HepG2 (cell line): ENCODE measurements around the gene SPNS1. TPM values are rescaled to one million over a fixed set of nuclear protein-coding genes. Genes with fewer than 3 reads are reported as not detected.

Experiments
- ERF ChIP-seq: IDR thresholded peaks from 2 replicates; pipeline ENCODE4 v1.6.1; 2018; ENCODE audit warnings: missing biosample characterization, missing genetic modification reagents
- FOXP1 ChIP-seq, 2 experiments: fragments of 450-650 bp in 1 of 2; IDR thresholded peaks; 2 replicates each; pipeline ENCODE4 v1.6.1; 2017 to 2018; ENCODE audit warnings: antibody characterized with exemption in 1 of 2
- GATAD2A ChIP-seq: IDR thresholded peaks from 2 replicates; pipeline ENCODE4 v1.6.1; 2016
- IRF2 ChIP-seq: IDR thresholded peaks from 2 replicates; pipeline ENCODE4 v1.6.1; 2018; ENCODE audit warnings: missing genetic modification reagents, missing compliant biosample characterization
- MYNN ChIP-seq: sonication (generic); formaldehyde crosslinking; IDR thresholded peaks from 2 replicates; pipeline ENCODE4 v1.4.0; 2020; ENCODE audit warnings: mild to moderate bottlenecking, low read depth, missing genetic modification reagents
- NBN ChIP-seq: fragments of 450-650 bp; conservative IDR thresholded peaks from 2 replicates; pipeline ENCODE4 v1.6.1; 2017
- PAXIP1 ChIP-seq: sonication (generic); formaldehyde crosslinking; conservative IDR thresholded peaks from 2 replicates; pipeline ENCODE4 v1.4.0; 2020; ENCODE audit warnings: mild to moderate bottlenecking, missing genetic modification reagents, moderate library complexity
- REST ChIP-seq, 2 experiments: IDR thresholded peaks; 2 replicates each; pipeline ENCODE4 v1.6.1; 2011 to 2012; ENCODE audit warnings: low read length in 2 of 2, borderline replicate concordance in 1 of 2, low read depth in 1 of 2, mild to moderate bottlenecking in 1 of 2, moderate library complexity in 1 of 2
- SOX13 ChIP-seq, 3 experiments: fragments of 450-650 bp in 1 of 3; sonication (generic) in 1 of 3; formaldehyde crosslinking in 1 of 3; IDR thresholded peaks in 2 of 3; conservative IDR thresholded peaks in 1 of 3; 2 replicates each; pipeline versions ENCODE4 v1.5.0 to v1.6.1; 2016 to 2020; ENCODE audit warnings: antibody characterized with exemption in 1 of 3, mild to moderate bottlenecking in 1 of 3, missing compliant biosample characterization in 1 of 3, missing genetic modification reagents in 1 of 3, moderate library complexity in 1 of 3
- TFDP1 ChIP-seq: IDR thresholded peaks from 2 replicates; pipeline ENCODE4 v1.6.1; 2016; ENCODE audit warnings: missing compliant biosample characterization, missing genetic modification reagents, borderline replicate concordance
- TRIM24 ChIP-seq: sonication (generic); formaldehyde crosslinking; IDR thresholded peaks from 2 replicates; pipeline ENCODE4 v1.8.0; 2022; ENCODE audit warnings: mild to moderate bottlenecking, missing genetic modification reagents
- ZBTB21 ChIP-seq: sonication (generic); formaldehyde crosslinking; IDR thresholded peaks from 2 replicates; pipeline ENCODE4 v1.4.0; 2020; ENCODE audit warnings: missing genetic modification reagents
- ZNF383 ChIP-seq: sonication (generic); formaldehyde crosslinking; IDR thresholded peaks from 2 replicates; pipeline ENCODE4 v1.4.0; 2020; ENCODE audit warnings: missing genetic modification reagents, mild to moderate bottlenecking, borderline replicate concordance
- ZNF501 ChIP-seq: sonication (generic); formaldehyde crosslinking; IDR thresholded peaks from 2 replicates; pipeline ENCODE4 v1.5.1; 2020; ENCODE audit warnings: mild to moderate bottlenecking, moderate library complexity, missing genetic modification reagents
- ZNF605 ChIP-seq: sonication (generic); formaldehyde crosslinking; IDR thresholded peaks from 2 replicates; pipeline ENCODE4 v1.8.0; 2022; ENCODE audit warnings: mild to moderate bottlenecking, missing genetic modification reagents
- polyA plus RNA-seq, 8 experiments: library from polyadenylated mRNA; depleted of rRNA in 3 of 8; stranded (reverse) in 7 of 8; unstranded in 1 of 8; fragments of >200 nt; fragmentation: Illumina TruSeq in 4 of 8; extraction: Trizol in 4 of 8; gene quantifications; 2 replicates each; pipeline versions ENCODE4 v1.2.1 to v1.2.3, GENCODE V29; 2011 to 2016; ENCODE audit warnings: low read depth in 4 of 8, missing spikeins in 1 of 8, mixed read lengths in 1 of 8; ENCODE audit not compliant: insufficient read depth in 1 of 8
- total RNA-seq, 5 experiments: library from RNA; depleted of rRNA; stranded (reverse); fragments of >200 nt; fragmentation: Illumina TruSeq; extraction: Trizol; gene quantifications; 2 replicates each; pipeline ENCODE4 v1.2.3, GENCODE V29; 2016; ENCODE audit warnings: low read depth in 1 of 5
- TF ChIP-seq, protein P1 (sequence below): fragments of 450-650 bp; IDR thresholded peaks from 2 replicates; pipeline ENCODE4 v1.6.1; 2017
- TF ChIP-seq, protein P2 (sequence below): sonication (generic); formaldehyde crosslinking; IDR thresholded peaks from 2 replicates; pipeline ENCODE4 v1.8.0; 2022; ENCODE audit warnings: mild to moderate bottlenecking, missing genetic modification reagents

Gene SPNS1
- total and polyA plus RNA-seq, 2 of the 13 experiments (the other 11 are each of a cell fraction or from before 2014, with no cell fraction given), result 25.6 to 38.8 TPM

DNA sequence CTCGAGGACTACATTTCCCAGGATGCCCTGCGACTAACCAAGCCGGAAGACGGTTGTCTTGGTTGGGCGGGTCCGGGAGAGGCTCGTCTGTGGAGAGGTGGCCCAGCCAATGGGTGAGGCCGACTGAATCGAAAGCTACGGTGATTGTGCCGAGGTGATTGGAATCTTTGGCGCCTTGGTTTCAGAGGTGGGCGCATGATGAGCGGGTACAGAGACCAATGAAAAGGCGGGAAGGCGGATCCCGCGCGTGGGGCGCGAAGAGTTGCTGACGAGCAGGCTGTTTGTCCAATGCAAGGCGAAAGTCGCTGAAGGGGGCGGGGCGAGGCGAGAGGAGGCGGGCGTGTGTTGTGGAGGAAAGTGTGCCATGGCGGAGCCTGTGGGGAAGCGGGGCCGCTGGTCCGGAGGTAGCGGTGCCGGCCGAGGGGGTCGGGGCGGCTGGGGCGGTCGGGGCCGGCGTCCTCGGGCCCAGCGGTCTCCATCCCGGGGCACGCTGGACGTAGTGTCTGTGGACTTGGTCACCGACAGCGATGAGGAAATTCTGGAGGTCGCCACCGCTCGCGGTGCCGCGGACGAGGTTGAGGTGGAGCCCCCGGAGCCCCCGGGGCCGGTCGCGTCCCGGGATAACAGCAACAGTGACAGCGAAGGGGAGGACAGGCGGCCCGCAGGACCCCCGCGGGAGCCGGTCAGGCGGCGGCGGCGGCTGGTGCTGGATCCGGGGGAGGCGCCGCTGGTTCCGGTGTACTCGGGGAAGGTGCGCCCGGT, 23.7 kb upstream of the SPNS1 start, which contains the start of gene NFATC2IP (continued):
- TF ChIP-seq, protein P1, sequence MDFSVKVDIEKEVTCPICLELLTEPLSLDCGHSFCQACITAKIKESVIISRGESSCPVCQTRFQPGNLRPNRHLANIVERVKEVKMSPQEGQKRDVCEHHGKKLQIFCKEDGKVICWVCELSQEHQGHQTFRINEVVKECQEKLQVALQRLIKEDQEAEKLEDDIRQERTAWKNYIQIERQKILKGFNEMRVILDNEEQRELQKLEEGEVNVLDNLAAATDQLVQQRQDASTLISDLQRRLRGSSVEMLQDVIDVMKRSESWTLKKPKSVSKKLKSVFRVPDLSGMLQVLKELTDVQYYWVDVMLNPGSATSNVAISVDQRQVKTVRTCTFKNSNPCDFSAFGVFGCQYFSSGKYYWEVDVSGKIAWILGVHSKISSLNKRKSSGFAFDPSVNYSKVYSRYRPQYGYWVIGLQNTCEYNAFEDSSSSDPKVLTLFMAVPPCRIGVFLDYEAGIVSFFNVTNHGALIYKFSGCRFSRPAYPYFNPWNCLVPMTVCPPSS, result no peak
- TF ChIP-seq ZNF605 (CRISPR knock-in tag), result peak; percentile 94
- TF ChIP-seq REST (IDR thresholded peaks at IDR 0.05; ENCODE audit: borderline replicate concordance in 1 of 2, low read depth in 1 of 2, low read length in 2 of 2), result no peak; a peak in 1 of 4 replicates
- TF ChIP-seq ZBTB21, result no peak
- 0 out of 2 replicates have a peak, but pooled peaks have one; percentile 48 for TF ChIP-seq ZNF383 (CRISPR knock-in tag)
- peak; percentile 46 for TF ChIP-seq PAXIP1 (CRISPR knock-in tag)
- TF ChIP-seq IRF2 (CRISPR knock-in tag), result peak; percentile 98
- TF ChIP-seq MYNN (CRISPR knock-in tag), result no peak; the same call in 1 of the 2 replicates
- TF ChIP-seq, protein P2, sequence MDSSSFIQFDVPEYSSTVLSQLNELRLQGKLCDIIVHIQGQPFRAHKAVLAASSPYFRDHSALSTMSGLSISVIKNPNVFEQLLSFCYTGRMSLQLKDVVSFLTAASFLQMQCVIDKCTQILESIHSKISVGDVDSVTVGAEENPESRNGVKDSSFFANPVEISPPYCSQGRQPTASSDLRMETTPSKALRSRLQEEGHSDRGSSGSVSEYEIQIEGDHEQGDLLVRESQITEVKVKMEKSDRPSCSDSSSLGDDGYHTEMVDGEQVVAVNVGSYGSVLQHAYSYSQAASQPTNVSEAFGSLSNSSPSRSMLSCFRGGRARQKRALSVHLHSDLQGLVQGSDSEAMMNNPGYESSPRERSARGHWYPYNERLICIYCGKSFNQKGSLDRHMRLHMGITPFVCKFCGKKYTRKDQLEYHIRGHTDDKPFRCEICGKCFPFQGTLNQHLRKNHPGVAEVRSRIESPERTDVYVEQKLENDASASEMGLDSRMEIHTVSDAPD, result peak; percentile 82
- TF ChIP-seq ZNF501 (CRISPR knock-in tag), result peak; percentile 76
- peak; percentile 57; the same call in 1 of the 2 replicates for TF ChIP-seq ERF
- no peak for TF ChIP-seq SOX13 (IDR thresholded peaks at IDR 0.05)
- 0 out of 4 replicates have a peak, but pooled peaks of 1 of the 2 experiments have one; percentile 6 for TF ChIP-seq SOX13 (CRISPR knock-in tag; conservative IDR thresholded peaks at IDR 0.05 in 1 of 2, IDR thresholded peaks at IDR 0.05 in 1 of 2)
- no peak for TF ChIP-seq FOXP1 (IDR thresholded peaks at IDR 0.05)
- TF ChIP-seq FOXP1 (CRISPR knock-in tag; IDR thresholded peaks at IDR 0.05), result no peak
- no peak for TF ChIP-seq TRIM24 (CRISPR knock-in tag)
- peak; percentile 35; the same call in 1 of the 2 replicates for TF ChIP-seq GATAD2A
- peak; percentile 98 for TF ChIP-seq TFDP1 (CRISPR knock-in tag)
- no peak for TF ChIP-seq NBN
